Tibial artery (tissue), 4 donors: ENCODE results near the gene PCARE.
"Not testable (repeated sequence)": the region's sequence is repeated elsewhere in the genome, so short reads cannot be mapped to it uniquely, and the experiment has no call there.

Experiments
- DNase-seq, 2 donors: peaks; one replicate each; pipeline ENCODE4 v3.0.0-alpha.2; 2019
- H3K27ac ChIP-seq, 2 donors: fragments of 200-600 bp; sonication (generic) in 1 of 2; 1 replicate in 1 of 2; 2 replicates in 1 of 2; pipeline ENCODE4 v1.5.1; 2018 to 2019; ENCODE audit warnings: mild to moderate bottlenecking in 1 of 2
- H3K27me3 ChIP-seq, 2 donors: fragments of 200-600 bp; sonication (generic) in 1 of 2; one replicate each; pipeline versions ENCODE4 v1.5.1 to v1.6.0; 2016 to 2019
- H3K36me3 ChIP-seq, 3 donors: fragments of 200-600 bp; sonication (generic) in 2 of 3; one replicate each; pipeline ENCODE4 v1.5.1; 2016 to 2019; ENCODE audit warnings: mild to moderate bottlenecking in 2 of 3
- H3K4me1 ChIP-seq, 4 donors: fragments of 200-600 bp; sonication (generic) in 2 of 4; 1 replicate in 3 of 4; 2 replicates in 1 of 4; pipeline ENCODE4 v1.5.1; 2016 to 2019
- H3K4me3 ChIP-seq, 2 donors: fragments of 200-600 bp; sonication (generic) in 1 of 2; 1 replicate in 1 of 2; 2 replicates in 1 of 2; pipeline ENCODE4 v1.5.1; 2018 to 2019; ENCODE audit warnings: mild to moderate bottlenecking in 2 of 2
- H3K9me3 ChIP-seq, 3 donors: fragments of 200-600 bp; sonication (generic) in 1 of 3; one replicate each; pipeline ENCODE4 v1.5.1; 2016 to 2019
- CTCF ChIP-seq, 2 experiments: fragments of 200-600 bp in 1 of 2; fragments of 450-650 bp in 1 of 2; IDR thresholded peaks; one replicate each; pipeline ENCODE4 v1.5.1; 2017 to 2019; ENCODE audit warnings: antibody characterized with exemption in 2 of 2, mild to moderate bottlenecking in 1 of 2, moderate library complexity in 1 of 2
- intact Hi-C: fragments of 100-400 bp; cut with DNase I; formaldehyde crosslinking; loops from one replicate; pipeline ENCODE4 v1.15.0; 2023; ENCODE audit warnings: low total_unique reads

Gene PCARE

GRCh38 chr2:29112379-29112778 is 38.1 kb upstream of the PCARE start:
- no peak for DNase-seq
- H3K27ac ChIP-seq = no peak overlapping the region
- intact Hi-C loops = no loop called here
- H3K4me1 ChIP-seq = peaks cover 0 to 15% (median 5%) of the 10 kb centered on the region in 4 donors
- no peak overlapping the region for H3K4me3 ChIP-seq
- no peaks in the 10 kb centered on the region for H3K36me3 ChIP-seq
- no peaks in the 10 kb centered on the region for H3K27me3 ChIP-seq
- H3K9me3 ChIP-seq = no peaks in the 10 kb centered on the region
- TF ChIP-seq CTCF (IDR thresholded peaks at IDR 0.05) = no peak

GRCh38 chr2:29110916-29111535 is 36.7 kb upstream of the PCARE start:
- Histone ChIP-seq H3K9me3 (no peaks in the 10 kb centered on the region), H3K4me3 (no peak overlapping the region), H3K4me1 (peaks cover 0 to 4% (median 0%) of the 10 kb centered on the region in 4 donors), H3K36me3 (no peaks in the 10 kb centered on the region), H3K27ac (no peak overlapping the region), H3K27me3 (no peaks in the 10 kb centered on the region)
- no peak for TF ChIP-seq CTCF (IDR thresholded peaks at IDR 0.05)
- DNase-seq = no peak
- intact Hi-C loops = no loop called here

- Histone ChIP-seq H3K4me1 (no peaks in the 10 kb centered on the region), H3K36me3 (no peaks in the 10 kb centered on the region), H3K27ac (no peak overlapping the region), H3K4me3 (no peak overlapping the region), H3K9me3 (no peaks in the 10 kb centered on the region), H3K27me3 (no peaks in the 10 kb centered on the region)
- DNase-seq = no peak
- no peak for TF ChIP-seq CTCF (IDR thresholded peaks at IDR 0.05)
- intact Hi-C loops = no loop called here
These were observed 34.9 kb upstream of the PCARE start for GRCh38 chr2:29109246-29109645.

GRCh38 chr2:29108225-29108624 is 33.9 kb upstream of the PCARE start:
- Histone ChIP-seq H3K27me3 (no peaks in the 10 kb centered on the region), H3K36me3 (no peaks in the 10 kb centered on the region), H3K4me3 (no peak overlapping the region), H3K9me3 (no peaks in the 10 kb centered on the region), H3K4me1 (no peaks in the 10 kb centered on the region), H3K27ac (no peak overlapping the region)
- TF ChIP-seq CTCF (IDR thresholded peaks at IDR 0.05) = no peak
- intact Hi-C loops = no loop called here
- no peak for DNase-seq

GRCh38 chr2:29107547-29107946 is 33.2 kb upstream of the PCARE start:
- H3K27ac ChIP-seq, H3K9me3 ChIP-seq, DNase-seq, H3K4me3 ChIP-seq, H3K36me3 ChIP-seq, H3K4me1 ChIP-seq, intact Hi-C loops, H3K27me3 ChIP-seq: not testable (repeated sequence)

- Histone ChIP-seq H3K4me1 (no peaks in the 10 kb centered on the region), H3K9me3 (no peaks in the 10 kb centered on the region), H3K27me3 (no peaks in the 10 kb centered on the region), H3K36me3 (no peaks in the 10 kb centered on the region), H3K27ac (no peak overlapping the region), H3K4me3 (no peak overlapping the region)
- no peak for TF ChIP-seq CTCF (IDR thresholded peaks at IDR 0.05)
- intact Hi-C loops = no loop called here
- no peak for DNase-seq
These were observed 32.7 kb upstream of the PCARE start for GRCh38 chr2:29106980-29107388.
